ENCODE data around the gene SOX5.

DNA sequence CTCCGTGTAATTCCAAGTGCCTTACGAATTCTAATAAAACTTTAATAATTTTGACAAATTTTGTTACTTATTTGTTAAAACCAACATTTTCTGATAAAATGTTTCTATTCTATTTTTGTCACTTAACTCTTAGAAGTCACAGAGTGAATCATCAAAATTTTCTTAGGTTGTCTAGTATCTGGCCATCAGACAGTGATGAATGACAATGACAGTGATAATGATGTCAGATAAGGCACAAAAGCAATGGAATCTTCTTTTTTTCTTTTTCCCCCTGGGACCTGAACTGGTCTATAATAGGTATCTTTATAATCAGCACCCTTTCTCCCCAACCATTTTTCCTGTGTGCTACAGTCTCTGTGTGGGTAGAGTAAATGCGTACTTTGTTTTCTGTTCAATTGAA, 407.3 kb downstream of the SOX5 start:
- TF ChIP-seq, protein P1, sequence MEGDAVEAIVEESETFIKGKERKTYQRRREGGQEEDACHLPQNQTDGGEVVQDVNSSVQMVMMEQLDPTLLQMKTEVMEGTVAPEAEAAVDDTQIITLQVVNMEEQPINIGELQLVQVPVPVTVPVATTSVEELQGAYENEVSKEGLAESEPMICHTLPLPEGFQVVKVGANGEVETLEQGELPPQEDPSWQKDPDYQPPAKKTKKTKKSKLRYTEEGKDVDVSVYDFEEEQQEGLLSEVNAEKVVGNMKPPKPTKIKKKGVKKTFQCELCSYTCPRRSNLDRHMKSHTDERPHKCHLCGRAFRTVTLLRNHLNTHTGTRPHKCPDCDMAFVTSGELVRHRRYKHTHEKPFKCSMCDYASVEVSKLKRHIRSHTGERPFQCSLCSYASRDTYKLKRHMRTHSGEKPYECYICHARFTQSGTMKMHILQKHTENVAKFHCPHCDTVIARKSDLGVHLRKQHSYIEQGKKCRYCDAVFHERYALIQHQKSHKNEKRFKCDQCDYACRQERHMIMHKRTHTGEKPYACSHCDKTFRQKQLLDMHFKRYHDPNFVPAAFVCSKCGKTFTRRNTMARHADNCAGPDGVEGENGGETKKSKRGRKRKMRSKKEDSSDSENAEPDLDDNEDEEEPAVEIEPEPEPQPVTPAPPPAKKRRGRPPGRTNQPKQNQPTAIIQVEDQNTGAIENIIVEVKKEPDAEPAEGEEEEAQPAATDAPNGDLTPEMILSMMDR (IDR thresholded peaks at IDR 0.05): no peak
- TF ChIP-seq POLR2A (IDR thresholded peaks at IDR 0.05): no peak

All from right lobe of liver (tissue), 4 donors.